Loucy (cell line): Measurements from ENCODE around the gene KIRREL3.

Experiments
- H2AFZ ChIP-seq: fragments of 200-600 bp; sonication (generic); 2 replicates; pipeline ENCODE4 v1.6.0; 2016; ENCODE audit warnings: antibody characterized with exemption, mild to moderate bottlenecking, low read length, moderate library complexity
- H3F3A ChIP-seq: fragments of 200-600 bp; 2 replicates; pipeline ENCODE4 v1.6.0; 2016; ENCODE audit warnings: antibody characterized with exemption, low read depth, mild to moderate bottlenecking
- H3K27me3 ChIP-seq: fragments of 200-600 bp; sonication (generic); 2 replicates; pipeline ENCODE4 v1.6.1; 2014; ENCODE audit warnings: low read length, mild to moderate bottlenecking; ENCODE audit not compliant: insufficient read depth, poor library complexity, severe bottlenecking
- H3K36me3 ChIP-seq: fragments of 200-600 bp; sonication (generic); 2 replicates; pipeline ENCODE4 v1.6.1; 2016; ENCODE audit warnings: low read length; ENCODE audit not compliant: insufficient read depth
- H3K4me1 ChIP-seq: fragments of 200-600 bp; sonication (generic); 2 replicates; pipeline ENCODE4 v1.5.1; 2014; ENCODE audit warnings: low read length, mild to moderate bottlenecking; ENCODE audit not compliant: insufficient read depth, poor library complexity, severe bottlenecking
- H3K4me2 ChIP-seq: fragments of 200-600 bp; sonication (generic); 2 replicates; pipeline ENCODE4 v1.6.0; 2014; ENCODE audit warnings: antibody characterized with exemption, low read length, low read depth, mild to moderate bottlenecking; ENCODE audit not compliant: poor library complexity, severe bottlenecking
- H3K4me3 ChIP-seq: fragments of 200-600 bp; sonication (generic); 2 replicates; pipeline ENCODE4 v1.5.1; 2014; ENCODE audit warnings: low read length, mild to moderate bottlenecking, mixed read lengths; ENCODE audit not compliant: poor library complexity, severe bottlenecking
- H3K79me2 ChIP-seq: fragments of 200-600 bp; sonication (generic); 2 replicates; pipeline ENCODE4 v1.6.1; 2014; ENCODE audit warnings: low read length; ENCODE audit not compliant: insufficient read depth
- H3K9ac ChIP-seq: fragments of 200-600 bp; sonication (generic); 2 replicates; pipeline ENCODE4 v1.6.0; 2014; ENCODE audit warnings: mild to moderate bottlenecking, low read depth, low read length, moderate library complexity; ENCODE audit not compliant: poor library complexity, severe bottlenecking
- H3K9me2 ChIP-seq: fragments of 200-600 bp; sonication (generic); replicated peaks from 2 replicates; pipeline ENCODE4 v1.6.1; 2016; ENCODE audit warnings: low read depth, low read length, mixed read lengths
- H3K9me3 ChIP-seq: fragments of 200-600 bp; sonication (generic); 2 replicates; pipeline ENCODE4 v1.6.1; 2014; ENCODE audit warnings: mild to moderate bottlenecking, antibody characterized with exemption, low read length, low read depth; ENCODE audit not compliant: insufficient read depth
- H4K20me1 ChIP-seq: fragments of 200-600 bp; sonication (generic); 2 replicates; pipeline ENCODE4 v1.6.0; 2014; ENCODE audit warnings: antibody characterized with exemption, low read length, mild to moderate bottlenecking; ENCODE audit not compliant: insufficient read depth, poor library complexity, severe bottlenecking
- CTCF ChIP-seq: fragments of 200-600 bp; sonication (generic); conservative IDR thresholded peaks from 2 replicates; pipeline ENCODE4 v1.5.1; 2014; ENCODE audit warnings: mild to moderate bottlenecking, antibody characterized with exemption, low read length
- EZH2phosphoT487 ChIP-seq: fragments of 200-600 bp; IDR thresholded peaks from 2 replicates; pipeline ENCODE4 v1.6.1; 2018; ENCODE audit warnings: antibody characterized with exemption, mild to moderate bottlenecking, moderate library complexity, borderline replicate concordance

KIRREL3 gene

GRCh38 chr11:126518071-126518971, 482.2 kb downstream of the KIRREL3 start:
- Histone ChIP-seq H3K79me2 (no peaks in the 10 kb centered on the region), H4K20me1 (no peaks in the 10 kb centered on the region), H3K9me3 (no peaks in the 10 kb centered on the region), H3K9ac (no peak overlapping the region), H3K4me2 (no peak overlapping the region), H3K9me2 (no peaks in the 10 kb centered on the region), H3K4me1 (no peaks in the 10 kb centered on the region), H3K27me3 (no peaks in the 10 kb centered on the region), H3F3A (no peaks in the 10 kb centered on the region), H3K4me3 (no peak overlapping the region), H3K36me3 (no peaks in the 10 kb centered on the region), H2AFZ (no peak overlapping the region)
- no peak for TF ChIP-seq CTCF

GRCh38 chr11:126515501-126515900, 485.1 kb downstream of the KIRREL3 start:
- no peaks in the 10 kb centered on the region for H3K4me1 ChIP-seq
- no peak overlapping the region for H3K4me2 ChIP-seq
- H4K20me1 ChIP-seq = no peaks in the 10 kb centered on the region

GRCh38 chr11:126514061-126514693, 486.4 kb downstream of the KIRREL3 start:
- Histone ChIP-seq H3K27me3 (no peaks in the 10 kb centered on the region), H3K4me3 (no peak overlapping the region), H3K4me1 (no peaks in the 10 kb centered on the region), H3K9me3 (no peaks in the 10 kb centered on the region), H3K79me2 (no peaks in the 10 kb centered on the region), H2AFZ (no peak overlapping the region), H3K9ac (no peak overlapping the region), H4K20me1 (no peaks in the 10 kb centered on the region), H3K36me3 (no peaks in the 10 kb centered on the region), H3K9me2 (no peaks in the 10 kb centered on the region), H3F3A (no peaks in the 10 kb centered on the region), H3K4me2 (no peak overlapping the region)
- TF ChIP-seq CTCF (no peak), EZH2phosphoT487 (no peak)

More at GRCh38 chr11:126515501-126515900, 485.1 kb downstream of the KIRREL3 start:
- H3K36me3 ChIP-seq = no peaks in the 10 kb centered on the region
- H3K9ac ChIP-seq = no peak overlapping the region
- H3K27me3 ChIP-seq = no peaks in the 10 kb centered on the region
- H3K79me2 ChIP-seq = no peaks in the 10 kb centered on the region
- H3F3A ChIP-seq = no peaks in the 10 kb centered on the region
- H3K9me3 ChIP-seq = no peaks in the 10 kb centered on the region
- H3K9me2 ChIP-seq = no peaks in the 10 kb centered on the region
- no peak overlapping the region for H2AFZ ChIP-seq
- no peak overlapping the region for H3K4me3 ChIP-seq
- TF ChIP-seq EZH2phosphoT487 (no peak), CTCF (no peak)
